Measurements from ENCODE around the gene ZNF396. TPM values are rescaled to one million over a fixed set of nuclear protein-coding genes. Genes with fewer than 3 reads are reported as not detected.

Gene ZNF396
- total RNA-seq, result 0.23 and 0.53 TPM in 2 replicates

DNA sequence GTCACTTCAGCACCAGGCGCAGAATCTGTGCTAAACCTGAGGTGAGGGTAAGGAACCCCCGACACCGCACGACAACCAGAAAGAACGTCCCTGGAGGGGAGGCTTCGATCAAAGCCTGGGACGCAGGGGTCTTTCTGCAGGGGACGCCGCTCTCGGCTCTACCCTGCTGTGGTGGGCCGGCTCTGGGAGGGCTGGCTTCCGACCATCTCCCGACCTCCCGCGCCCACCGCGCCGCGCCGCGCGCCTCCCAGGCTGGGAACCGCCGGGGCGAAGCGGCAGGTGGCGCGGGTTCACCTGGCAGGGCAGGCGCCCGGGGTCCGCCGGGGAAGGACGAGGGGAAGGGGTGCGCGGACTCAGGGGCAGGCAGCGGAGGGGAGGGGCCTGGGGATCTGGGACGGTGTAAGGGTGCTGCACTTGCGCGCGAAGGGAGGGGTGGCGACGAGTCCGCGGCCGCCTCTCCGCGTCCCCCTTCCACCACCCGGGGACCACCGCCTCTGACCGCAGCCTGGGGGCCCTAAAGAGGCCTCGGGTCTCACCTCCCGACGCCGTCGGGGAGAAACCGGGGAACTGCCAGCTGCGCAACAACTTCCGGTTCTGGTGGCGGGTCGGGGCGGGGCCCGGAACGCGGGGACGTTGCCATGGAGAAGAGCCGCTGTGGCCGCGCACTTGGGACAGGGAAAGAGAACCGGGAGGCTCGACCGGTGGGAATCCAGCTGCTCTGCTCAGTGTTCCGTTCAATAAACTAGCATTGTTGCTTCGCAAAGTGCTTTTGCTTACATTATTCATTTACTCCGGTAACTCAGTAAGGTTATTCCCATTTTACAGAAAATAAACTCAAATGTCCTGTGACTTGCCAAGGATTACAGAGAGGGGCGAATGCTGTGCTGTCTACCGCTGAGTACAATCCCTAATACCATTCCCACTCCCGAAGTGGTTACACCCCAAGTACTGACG, at the start of gene ZNF396:
TSS of gene ZNF396 (minus strand) at position 596 of the 954 bp plus-strand sequence. CDS start 3,045 bp downstream, outside the sequence.
- no peak for DNase-seq (ENCODE audit: extremely low read depth, low read depth, low spot score)

DNA sequence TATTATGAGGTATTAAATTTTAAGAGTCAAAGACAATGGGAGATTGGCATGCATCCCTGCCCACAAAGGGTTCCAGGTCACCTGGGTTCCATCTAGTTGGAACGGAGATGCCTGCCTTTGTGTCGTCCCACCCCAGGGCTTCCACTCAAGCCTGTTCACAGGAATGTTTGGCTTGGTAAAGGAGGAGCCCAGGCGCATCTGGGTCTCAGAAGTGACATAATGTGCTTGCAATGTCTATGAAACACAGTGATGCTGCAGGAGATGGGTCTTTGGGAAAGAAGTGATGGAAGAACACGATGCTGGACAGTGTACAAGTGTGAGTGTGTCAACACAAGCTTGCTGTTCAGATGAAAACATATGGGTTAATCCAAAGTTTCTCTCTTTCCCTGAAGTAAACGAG, 49.6 kb upstream of the ZNF396 start:
- no peak for DNase-seq (ENCODE audit: extremely low read depth, low read depth, low spot score)

DNA sequence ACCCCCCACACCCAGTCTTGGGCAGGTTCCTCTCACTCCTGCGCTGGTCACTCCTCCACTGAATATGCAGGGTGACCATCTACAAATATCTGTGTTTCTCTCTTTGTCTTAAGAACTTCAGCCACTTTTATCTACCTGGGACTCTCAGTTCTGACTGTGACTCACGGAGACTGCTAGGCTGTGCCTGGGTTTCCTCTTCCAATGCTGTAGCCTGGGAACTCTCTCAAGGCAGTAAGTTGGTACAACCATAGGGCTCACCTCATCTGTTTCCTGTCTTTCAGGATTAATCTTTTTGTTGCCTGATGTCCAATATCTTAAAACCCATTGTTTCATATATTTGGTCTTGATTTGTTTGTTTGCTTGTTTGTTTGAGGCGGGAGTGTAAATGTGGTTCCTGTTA, 47.2 kb upstream of the ZNF396 start:
- DNase-seq (ENCODE audit: extremely low read depth, low read depth, low spot score), result peak; percentile 27

GRCh38 chr18:35422237-35422636, 45.1 kb upstream of the ZNF396 start:
- DNase-seq (ENCODE audit: extremely low read depth, low read depth, low spot score), result no peak

GRCh38 chr18:35418610-35419009, 41.5 kb upstream of the ZNF396 start:
- DNase-seq (ENCODE audit: extremely low read depth, low read depth, low spot score), result no peak

DNA sequence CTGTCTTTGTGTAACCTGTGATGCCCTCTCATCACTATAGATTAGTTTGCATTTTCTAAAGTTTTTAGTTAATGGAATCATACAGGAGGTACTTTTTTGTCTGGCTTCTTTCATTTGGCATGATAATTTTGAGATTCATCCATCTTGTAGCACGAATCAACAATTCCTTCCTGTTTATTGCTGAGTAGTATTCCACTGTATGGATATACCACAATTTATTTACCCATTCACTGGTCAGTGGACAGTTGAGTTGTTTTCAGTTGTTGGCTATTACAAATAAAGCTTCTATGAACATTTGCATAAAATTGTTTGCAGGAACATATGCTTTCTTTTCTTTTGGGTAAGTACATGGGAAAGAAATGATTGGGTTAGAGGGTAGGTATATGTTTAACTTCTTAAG, 40.1 kb upstream of the ZNF396 start:
- no peak for DNase-seq (ENCODE audit: extremely low read depth, low read depth, low spot score)

DNA sequence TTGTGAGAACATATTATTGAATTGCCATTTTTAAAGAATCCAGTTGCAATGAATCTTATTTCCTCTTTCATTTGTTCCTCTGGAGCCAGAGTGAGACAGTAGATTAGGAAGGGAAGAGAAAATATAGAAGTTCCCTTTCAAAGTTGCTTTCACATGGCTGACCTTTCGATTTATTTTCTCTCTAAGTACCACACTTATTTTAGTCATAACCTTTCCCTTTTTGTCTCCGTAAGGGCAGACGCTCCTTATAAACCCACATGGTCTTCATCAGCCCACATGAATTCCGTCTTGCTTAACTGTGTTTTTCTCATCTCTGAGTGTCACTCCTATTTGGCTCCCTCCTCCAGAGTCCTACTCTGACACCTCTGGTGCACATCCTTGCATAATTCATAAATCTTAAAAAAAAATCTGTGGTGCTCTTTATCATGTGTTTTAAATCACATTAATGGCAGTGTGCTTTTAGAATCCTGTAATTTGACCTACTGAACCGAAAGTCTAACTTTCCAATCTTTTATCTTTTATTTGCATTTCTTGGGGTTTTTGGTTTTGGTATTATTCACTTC, 38.5 kb upstream of the ZNF396 start:
- no peak for DNase-seq (ENCODE audit: extremely low read depth, low read depth, low spot score)

DNA sequence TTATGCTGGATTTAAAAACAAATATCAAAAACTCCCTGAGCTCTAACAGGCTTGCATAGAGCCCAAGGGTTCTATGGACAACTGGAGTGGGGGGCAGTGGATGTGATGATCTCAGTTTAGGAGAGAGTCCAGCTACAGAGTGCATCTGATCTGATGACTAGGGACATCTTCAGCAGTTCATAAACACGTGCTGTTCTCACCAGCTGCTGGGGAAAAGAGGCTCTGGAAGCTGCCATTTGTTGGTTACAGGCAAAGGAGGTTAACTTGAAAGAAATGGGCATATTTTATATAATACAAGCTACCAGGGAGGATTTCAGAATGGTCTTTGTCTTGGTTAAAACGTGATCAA, 36.0 kb upstream of the ZNF396 start:
- no peak for DNase-seq (ENCODE audit: extremely low read depth, low read depth, low spot score)

GRCh38 chr18:35411625-35412351, 34.7 kb upstream of the ZNF396 start:
- no peak for DNase-seq (ENCODE audit: extremely low read depth, low read depth, low spot score)

DNA sequence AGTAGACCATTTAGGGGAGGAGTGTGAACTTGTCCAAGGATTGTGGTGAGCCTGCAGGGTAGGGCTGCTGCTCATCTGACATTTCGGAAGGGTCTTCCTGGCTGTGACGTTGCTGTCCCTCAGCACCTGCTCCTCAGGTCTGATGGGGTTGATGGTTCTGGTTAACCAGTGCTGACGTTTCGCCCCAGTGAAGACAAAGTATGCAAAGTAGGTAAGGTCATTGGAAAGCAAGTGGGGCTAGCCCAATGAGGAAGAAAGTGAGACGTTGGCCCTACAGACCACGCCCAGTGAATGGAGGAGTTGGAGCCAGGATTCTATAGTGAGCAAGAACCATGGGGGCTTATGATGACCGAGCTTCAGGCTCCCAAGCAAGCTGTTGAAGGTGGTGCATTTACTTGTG, 33.4 kb upstream of the ZNF396 start:
- DNase-seq (ENCODE audit: extremely low read depth, low read depth, low spot score), result no peak

DNA sequence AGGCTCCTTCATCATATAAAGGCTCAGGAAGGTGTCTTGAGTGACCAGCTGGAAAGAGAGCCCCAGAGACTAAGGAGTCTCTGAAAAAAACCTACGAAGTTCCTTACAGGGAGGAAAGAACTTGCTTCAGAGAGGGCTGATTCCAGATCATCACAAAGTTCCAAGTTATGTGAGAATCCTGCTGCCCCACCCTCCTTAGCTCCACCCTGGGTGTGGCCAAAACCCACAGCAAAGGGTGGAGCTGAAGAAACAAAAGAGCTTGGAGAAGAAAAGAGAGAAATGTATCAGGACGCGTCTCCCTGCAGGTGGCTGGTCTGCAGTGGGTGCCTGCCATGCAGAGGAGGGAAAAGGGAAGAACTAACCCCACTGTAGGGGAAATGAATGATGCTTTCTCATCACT, 32.8 kb upstream of the ZNF396 start:
- no peak for DNase-seq (ENCODE audit: extremely low read depth, low read depth, low spot score)

GRCh38 chr18:35408843-35409261, 31.7 kb upstream of the ZNF396 start:
- DNase-seq (ENCODE audit: extremely low read depth, low read depth, low spot score), result no peak

GRCh38 chr18:35407871-35408481, 30.8 kb upstream of the ZNF396 start:
- DNase-seq (ENCODE audit: extremely low read depth, low read depth, low spot score), result peak; percentile 61

DNA sequence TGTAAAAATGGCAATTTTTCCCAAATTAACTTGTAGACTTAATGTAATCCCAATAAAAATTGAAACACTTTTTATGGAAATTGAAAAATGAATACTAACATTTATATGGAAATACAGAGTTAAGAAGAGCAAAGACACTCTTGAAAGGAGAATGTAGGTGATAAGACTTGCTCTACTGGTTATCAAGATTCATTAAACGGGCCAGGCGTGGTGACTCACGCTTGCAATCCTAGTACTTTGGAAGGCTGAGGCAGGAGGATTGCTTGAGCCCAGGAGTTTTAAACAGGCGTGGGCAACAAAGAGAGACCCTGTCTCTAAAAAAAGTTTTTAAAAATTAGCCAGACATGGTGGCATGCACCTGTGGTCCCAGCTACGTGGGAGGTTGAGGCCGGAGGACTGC, 29.5 kb upstream of the ZNF396 start:
- DNase-seq (ENCODE audit: extremely low read depth, low read depth, low spot score), result no peak

- DNase-seq (ENCODE audit: extremely low read depth, low read depth, low spot score), result no peak
Observed at GRCh38 chr18:35397976-35398375, 20.8 kb upstream of the ZNF396 start.

- no peak for DNase-seq (ENCODE audit: extremely low read depth, low read depth, low spot score)
Observed at GRCh38 chr18:35393716-35394115, 16.6 kb upstream of the ZNF396 start.

GRCh38 chr18:35392375-35392774, 15.2 kb upstream of the ZNF396 start:
- DNase-seq (ENCODE audit: extremely low read depth, low read depth, low spot score), result no peak

GRCh38 chr18:35390951-35391700, 14.0 kb upstream of the ZNF396 start:
- no peak for DNase-seq (ENCODE audit: extremely low read depth, low read depth, low spot score)

DNA sequence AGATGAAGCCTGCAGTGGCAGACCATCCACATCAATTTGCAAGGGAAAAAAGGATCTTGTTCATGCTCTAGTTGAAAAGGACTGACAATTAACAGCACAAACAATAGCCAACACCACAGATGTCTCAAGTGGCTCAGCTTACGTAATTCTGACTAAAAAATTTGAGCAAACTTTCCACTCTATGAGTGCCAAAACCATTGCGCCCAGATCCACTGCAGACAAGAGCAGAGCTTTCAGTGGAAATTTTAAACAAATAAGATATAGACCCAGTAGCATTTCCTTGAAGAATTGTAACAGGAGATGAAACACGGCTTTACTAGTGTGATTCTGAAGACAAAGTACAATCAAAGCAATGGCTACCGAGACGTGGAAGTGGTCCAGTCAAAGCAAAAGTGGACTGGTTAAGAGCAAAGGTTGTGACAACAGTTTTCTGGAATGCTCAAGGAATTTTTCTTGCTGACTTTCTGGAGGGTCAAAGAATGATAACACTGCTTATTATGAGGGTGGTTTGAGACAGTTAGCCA, 12.0 kb upstream of the ZNF396 start:
- no peak for DNase-seq (ENCODE audit: extremely low read depth, low read depth, low spot score)

DNA sequence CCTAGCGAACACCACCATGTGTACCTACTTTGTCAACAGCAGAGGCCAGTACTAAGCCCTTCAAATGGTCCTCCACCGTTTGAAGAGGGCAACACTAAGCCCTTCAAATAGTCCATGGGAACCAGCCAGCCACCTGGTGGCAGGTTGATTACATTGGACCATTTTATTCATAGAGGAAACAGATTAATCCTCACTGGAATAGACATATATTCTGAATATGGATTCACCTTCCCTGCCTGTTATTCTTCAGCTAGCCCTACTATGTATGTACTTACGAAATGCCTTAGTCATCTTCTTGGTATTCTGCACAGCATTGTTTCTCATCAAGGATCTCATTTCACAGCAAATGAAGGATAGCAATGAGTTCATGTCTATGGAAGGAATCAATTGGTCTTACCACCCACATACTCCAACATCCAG, 10.0 kb upstream of the ZNF396 start:
- no peak for DNase-seq (ENCODE audit: extremely low read depth, low read depth, low spot score)
